IPS-18a (cell line): ENCODE measurements around the gene ZBTB20.

ENCODE experiments used
- H3K27ac ChIP-seq: one replicate; pipeline ENCODE4 v1.5.1; 2013; ENCODE audit warnings: low read length
- H3K27me3 ChIP-seq: one replicate; pipeline ENCODE4 v1.6.1; 2013; ENCODE audit warnings: mild to moderate bottlenecking, low read length; ENCODE audit not compliant: control insufficient read depth, insufficient read depth
- H3K36me3 ChIP-seq: one replicate; pipeline ENCODE4 v1.6.1; 2013; ENCODE audit warnings: low read depth, low read length; ENCODE audit not compliant: control insufficient read depth
- H3K4me1 ChIP-seq: one replicate; pipeline ENCODE4 v1.6.1; 2013; ENCODE audit warnings: low read depth, low read length; ENCODE audit not compliant: control insufficient read depth
- H3K4me3 ChIP-seq: one replicate; pipeline ENCODE4 v1.5.1; 2013; ENCODE audit warnings: low read length
- H3K9ac ChIP-seq: one replicate; pipeline ENCODE4 v1.6.1; 2013; ENCODE audit warnings: mild to moderate bottlenecking, low read length, moderate library complexity
- H3K9me3 ChIP-seq: one replicate; pipeline ENCODE4 v1.6.1; 2013; ENCODE audit warnings: low read depth, low read length; ENCODE audit not compliant: control insufficient read depth

The ZBTB20 gene

DNA sequence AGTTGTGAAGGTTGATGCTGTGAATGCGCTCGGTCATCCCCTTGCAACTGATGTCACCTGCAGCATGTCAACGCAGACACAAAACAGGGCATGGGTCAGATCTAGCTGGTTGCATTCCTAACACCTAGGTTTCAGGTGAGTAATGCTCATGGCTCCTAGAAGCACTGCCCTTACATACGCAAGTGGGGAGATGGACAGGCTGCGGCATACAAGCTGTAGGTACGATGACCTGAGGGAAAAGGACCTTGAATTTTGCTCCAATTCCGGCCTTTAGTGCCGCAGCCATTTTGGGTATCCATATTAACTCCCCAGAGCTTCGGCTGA is 795.3 kb downstream of the ZBTB20 start:
- no peak overlapping the region for H3K9ac ChIP-seq
- peaks cover 21% of the 10 kb centered on the region for H3K4me1 ChIP-seq
- no peaks in the 10 kb centered on the region for H3K27me3 ChIP-seq
- H3K9me3 ChIP-seq: no peaks in the 10 kb centered on the region
- no peak overlapping the region for H3K4me3 ChIP-seq
- H3K27ac ChIP-seq: no peak overlapping the region
- no peaks in the 10 kb centered on the region for H3K36me3 ChIP-seq

DNA sequence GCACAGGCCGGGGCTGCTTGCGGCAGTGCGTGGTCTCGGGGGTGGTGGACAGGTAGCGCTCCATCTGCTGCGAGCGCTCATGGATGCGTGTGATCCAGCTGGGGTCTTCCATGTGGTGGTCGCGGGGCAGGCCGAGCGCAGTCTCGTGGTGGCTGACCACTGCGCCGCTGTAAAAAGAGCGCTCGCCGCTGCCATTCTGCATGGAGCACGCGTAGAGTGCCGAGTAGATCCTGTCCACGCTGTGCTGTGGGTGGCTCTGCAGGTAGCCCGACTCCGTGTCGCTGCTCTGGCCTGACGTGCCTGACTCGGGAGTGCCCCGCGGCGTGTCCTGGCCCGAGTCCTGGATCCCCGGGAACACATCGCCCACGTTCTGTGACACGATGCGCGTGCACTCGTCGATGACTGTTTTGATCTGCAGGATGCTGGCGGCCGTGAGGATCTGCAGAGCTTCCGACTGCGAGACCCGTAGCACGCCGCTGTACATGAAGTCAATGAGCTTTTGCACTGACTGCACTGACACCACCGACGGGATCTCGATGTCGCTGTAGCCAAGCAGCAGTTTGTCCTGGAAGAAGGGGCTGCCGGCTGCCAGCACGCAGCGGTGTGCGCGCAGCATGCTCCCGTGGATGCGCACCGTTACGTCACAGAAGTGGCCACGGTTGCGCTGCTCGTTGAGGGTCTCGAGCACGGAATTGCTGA is 795.8 kb downstream of the ZBTB20 start:
- Histone ChIP-seq H3K27ac (no peak overlapping the region), H3K9me3 (no peaks in the 10 kb centered on the region), H3K4me3 (no peak overlapping the region), H3K4me1 (peaks cover 16% of the 10 kb centered on the region), H3K36me3 (no peaks in the 10 kb centered on the region), H3K9ac (no peak overlapping the region), H3K27me3 (no peaks in the 10 kb centered on the region)

DNA sequence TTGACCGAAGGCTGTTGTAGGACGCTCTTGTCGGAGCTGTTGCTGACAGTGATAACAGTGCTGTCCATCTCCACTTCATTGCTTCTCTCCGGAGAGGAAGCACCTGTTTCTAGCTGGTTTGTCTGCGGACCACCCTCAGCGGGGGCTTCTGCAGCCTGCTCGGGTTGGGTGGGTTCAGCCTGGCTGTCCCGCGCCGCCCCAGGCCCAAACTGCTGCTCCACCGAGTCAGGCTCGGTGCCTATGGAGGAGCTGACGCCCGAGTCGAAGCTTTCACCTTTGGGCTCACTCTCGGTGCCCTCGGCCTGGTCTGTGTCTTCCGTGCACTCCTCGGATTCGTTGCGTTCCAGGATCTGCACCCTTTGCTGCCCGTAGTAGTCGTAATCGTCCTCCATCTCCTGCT is 796.4 kb downstream of the ZBTB20 start:
- no peak overlapping the region for H3K4me3 ChIP-seq
- no peak overlapping the region for H3K27ac ChIP-seq
- no peak overlapping the region for H3K9ac ChIP-seq
- H3K36me3 ChIP-seq: no peaks in the 10 kb centered on the region
- H3K9me3 ChIP-seq: no peaks in the 10 kb centered on the region
- H3K27me3 ChIP-seq: no peaks in the 10 kb centered on the region
- H3K4me1 ChIP-seq: peaks cover 10% of the 10 kb centered on the region

DNA sequence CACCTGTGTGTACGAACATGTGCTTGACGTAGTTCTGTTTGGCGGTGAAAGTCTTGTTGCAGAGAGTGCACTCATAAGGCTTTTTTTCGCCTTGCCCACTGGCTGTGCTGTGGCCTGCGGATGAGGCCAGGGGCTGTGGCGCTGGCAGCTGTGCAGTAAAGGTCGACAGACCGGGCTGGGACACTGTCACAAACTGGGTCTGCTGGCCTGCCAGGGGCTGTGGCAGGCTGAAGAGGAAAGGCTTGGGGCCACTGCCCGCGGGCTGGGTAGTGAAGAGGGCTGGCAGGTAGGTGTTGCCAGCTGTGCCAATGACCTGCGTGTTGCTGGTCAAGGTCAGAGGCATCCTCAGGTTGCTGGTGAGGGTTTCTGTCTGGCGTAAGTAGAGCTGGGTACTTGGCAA is 796.8 kb downstream of the ZBTB20 start:
- Histone ChIP-seq H3K4me3 (no peak overlapping the region), H3K36me3 (no peaks in the 10 kb centered on the region), H3K9ac (no peak overlapping the region), H3K9me3 (no peaks in the 10 kb centered on the region), H3K4me1 (peaks cover 6% of the 10 kb centered on the region), H3K27ac (no peak overlapping the region), H3K27me3 (no peaks in the 10 kb centered on the region)

DNA sequence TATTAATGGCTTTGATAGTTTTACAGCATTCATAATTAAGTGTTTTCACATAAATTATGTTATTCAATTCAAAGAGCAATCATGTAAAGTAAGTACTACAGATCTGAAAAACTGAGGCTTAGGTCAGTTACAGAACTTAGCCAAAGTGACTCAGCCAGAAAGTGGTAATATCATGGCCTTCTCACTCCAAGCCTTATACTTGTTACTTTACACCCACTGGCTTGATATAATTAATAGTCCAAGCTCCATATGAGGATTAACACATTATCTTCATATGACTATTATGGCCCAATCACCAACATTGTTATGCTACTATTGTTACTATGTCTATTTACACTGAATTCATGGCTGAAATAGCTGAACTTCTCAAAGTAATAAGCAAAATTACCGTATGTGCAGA is 802.6 kb downstream of the ZBTB20 start:
- H3K27me3 ChIP-seq: no peaks in the 10 kb centered on the region
- no peaks in the 10 kb centered on the region for H3K36me3 ChIP-seq
- H3K4me1 ChIP-seq: no peaks in the 10 kb centered on the region
- no peaks in the 10 kb centered on the region for H3K9me3 ChIP-seq
- H3K4me3 ChIP-seq: no peak overlapping the region
- H3K9ac ChIP-seq: no peak overlapping the region
- no peak overlapping the region for H3K27ac ChIP-seq

DNA sequence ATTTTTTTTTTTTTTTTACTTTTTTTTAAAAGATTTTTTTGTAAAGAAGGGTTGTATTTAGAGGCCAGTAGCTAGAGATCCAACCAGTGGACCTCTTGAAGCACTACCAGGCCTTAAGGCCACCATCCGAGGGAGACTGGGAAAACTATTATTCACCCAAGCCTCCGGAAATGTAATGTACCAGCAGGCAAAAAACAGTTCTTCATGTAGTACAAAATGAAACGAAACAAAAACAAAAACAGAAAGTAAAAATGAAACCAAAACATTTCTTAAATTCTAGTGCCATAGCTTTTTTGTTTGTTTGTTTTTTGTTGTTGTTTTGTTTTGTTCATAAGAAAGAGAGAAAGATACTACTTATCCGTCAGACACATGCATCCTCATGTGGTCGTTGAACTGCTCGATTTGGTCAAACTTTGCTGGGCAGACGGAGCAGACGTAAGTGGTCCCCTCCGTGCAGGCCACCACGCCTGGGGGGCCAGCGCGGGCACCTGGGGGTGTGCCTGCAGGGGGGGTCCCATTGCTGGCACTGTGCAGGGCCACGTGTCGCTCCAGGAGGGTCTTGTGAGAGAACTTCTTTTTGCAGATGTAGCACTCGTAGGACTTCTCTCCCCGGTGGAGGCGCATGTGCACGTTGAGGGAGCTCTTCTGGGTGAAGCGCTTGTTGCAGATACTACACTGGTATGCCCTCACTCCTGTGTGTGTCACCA is 808.3 kb downstream of the ZBTB20 start:
- Histone ChIP-seq H3K4me1 (peaks cover 28% of the 10 kb centered on the region), H3K27me3 (no peaks in the 10 kb centered on the region), H3K9ac (no peak overlapping the region), H3K4me3 (no peak overlapping the region), H3K9me3 (no peaks in the 10 kb centered on the region), H3K36me3 (no peaks in the 10 kb centered on the region), H3K27ac (no peak overlapping the region)

DNA sequence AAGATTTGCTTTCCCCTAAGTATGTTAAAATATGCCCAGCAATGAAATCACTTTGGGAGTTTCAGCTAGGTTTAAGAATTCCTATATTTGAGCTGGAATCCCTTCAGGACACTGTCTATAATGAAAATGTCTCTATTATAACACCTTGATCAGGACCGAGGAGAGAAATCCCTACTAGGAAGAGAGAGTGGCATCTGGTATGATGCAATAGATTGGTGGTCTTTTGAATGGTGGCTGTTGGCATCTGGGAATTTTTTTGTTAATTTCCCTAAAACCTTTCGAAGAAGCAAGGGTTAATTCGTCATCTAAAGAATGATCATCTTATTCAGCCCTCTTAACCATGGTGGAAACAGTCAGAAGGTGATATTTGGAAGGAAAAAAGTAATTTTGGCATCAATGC is 810.2 kb downstream of the ZBTB20 start:
- Histone ChIP-seq H3K27ac (no peak overlapping the region), H3K4me3 (no peak overlapping the region), H3K9me3 (no peaks in the 10 kb centered on the region), H3K4me1 (peaks cover 43% of the 10 kb centered on the region), H3K27me3 (no peaks in the 10 kb centered on the region), H3K9ac (no peak overlapping the region), H3K36me3 (no peaks in the 10 kb centered on the region)

DNA sequence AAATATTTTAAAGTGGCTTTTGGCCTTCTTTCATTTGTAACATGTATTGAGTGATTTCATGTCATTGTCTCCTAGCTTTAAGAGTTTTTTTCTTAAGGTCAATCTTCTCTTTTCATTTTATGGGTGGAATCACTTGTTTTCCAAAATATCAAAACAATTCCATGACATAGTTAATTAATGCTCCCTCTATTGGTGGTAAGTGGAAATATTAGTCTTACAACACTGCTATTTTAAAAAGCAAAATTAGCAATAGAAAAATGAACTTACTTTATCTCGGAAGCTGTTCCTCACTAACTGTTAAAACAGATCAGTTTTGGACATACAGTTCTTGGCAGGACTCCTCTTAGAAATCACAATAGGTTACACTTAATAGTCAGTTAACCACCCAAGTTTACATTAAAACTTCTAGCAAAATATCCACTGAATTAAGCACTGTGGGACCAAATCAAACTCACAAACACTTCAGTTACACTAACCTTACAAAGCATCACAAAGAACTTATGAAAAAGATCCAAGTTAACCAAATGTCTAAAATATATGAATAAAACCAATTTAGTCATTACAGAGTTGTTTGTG is 810.9 kb downstream of the ZBTB20 start:
- H3K4me3 ChIP-seq: no peak overlapping the region
- H3K9me3 ChIP-seq: no peaks in the 10 kb centered on the region
- no peak overlapping the region for H3K9ac ChIP-seq
- no peak overlapping the region for H3K27ac ChIP-seq
- H3K27me3 ChIP-seq: no peaks in the 10 kb centered on the region
- H3K4me1 ChIP-seq: peaks cover 43% of the 10 kb centered on the region
- no peaks in the 10 kb centered on the region for H3K36me3 ChIP-seq

DNA sequence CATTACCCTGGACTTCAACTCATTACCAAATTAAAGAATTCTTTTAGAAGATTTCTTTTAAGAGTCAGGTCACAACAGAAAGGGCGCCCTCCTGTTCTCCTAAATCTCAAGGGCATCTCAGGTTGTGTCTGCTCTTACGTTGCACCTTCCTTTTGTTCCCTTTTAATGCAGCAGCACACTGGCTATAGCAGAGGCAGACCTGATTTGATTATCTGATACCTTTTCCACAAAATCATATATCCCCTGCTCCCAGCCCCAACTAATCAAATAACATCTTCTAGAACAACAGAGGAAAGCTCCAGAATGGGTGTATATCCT is 813.2 kb downstream of the ZBTB20 start:
- H3K27me3 ChIP-seq: no peaks in the 10 kb centered on the region
- no peak overlapping the region for H3K4me3 ChIP-seq
- H3K9ac ChIP-seq: no peak overlapping the region
- H3K9me3 ChIP-seq: no peaks in the 10 kb centered on the region
- H3K4me1 ChIP-seq: peaks cover 43% of the 10 kb centered on the region
- H3K36me3 ChIP-seq: no peaks in the 10 kb centered on the region
- H3K27ac ChIP-seq: no peak overlapping the region

DNA sequence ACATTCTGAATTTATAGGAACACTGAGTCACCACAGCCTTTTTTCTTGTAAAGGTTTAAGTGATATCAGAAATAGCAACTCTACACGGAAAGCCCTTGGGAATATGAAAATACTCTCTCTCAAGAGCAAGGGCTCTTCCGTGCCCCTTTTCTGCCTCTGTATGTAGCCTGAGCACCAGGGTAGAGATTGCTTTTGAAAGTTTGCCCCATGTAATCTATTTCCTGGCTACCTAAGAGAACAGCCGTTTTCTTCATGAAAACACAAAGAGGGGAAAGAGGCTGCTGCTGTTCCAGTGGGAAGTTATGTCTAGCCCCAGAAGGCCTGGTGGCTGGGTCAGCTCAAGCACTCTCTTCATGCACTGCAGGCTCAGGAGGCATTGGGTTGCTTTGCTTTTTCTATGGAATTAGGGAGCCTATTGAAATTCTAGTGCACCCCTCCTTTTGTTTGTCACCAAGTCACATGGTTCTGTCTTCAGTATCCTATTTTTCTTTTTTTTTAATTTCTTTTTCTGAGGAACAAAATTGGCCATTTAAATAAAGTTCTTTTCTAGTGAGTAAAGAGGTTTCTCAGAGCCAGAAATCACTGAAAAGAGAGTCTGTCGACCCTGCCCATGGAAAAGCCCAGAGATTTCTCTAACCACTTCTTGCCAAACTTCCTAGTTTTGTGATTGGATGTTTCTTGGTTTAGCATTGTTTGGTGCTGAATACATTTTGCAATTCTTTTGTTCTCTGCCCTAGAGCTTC is 813.7 kb downstream of the ZBTB20 start:
- Histone ChIP-seq H3K27ac (no peak overlapping the region), H3K9ac (no peak overlapping the region)

DNA sequence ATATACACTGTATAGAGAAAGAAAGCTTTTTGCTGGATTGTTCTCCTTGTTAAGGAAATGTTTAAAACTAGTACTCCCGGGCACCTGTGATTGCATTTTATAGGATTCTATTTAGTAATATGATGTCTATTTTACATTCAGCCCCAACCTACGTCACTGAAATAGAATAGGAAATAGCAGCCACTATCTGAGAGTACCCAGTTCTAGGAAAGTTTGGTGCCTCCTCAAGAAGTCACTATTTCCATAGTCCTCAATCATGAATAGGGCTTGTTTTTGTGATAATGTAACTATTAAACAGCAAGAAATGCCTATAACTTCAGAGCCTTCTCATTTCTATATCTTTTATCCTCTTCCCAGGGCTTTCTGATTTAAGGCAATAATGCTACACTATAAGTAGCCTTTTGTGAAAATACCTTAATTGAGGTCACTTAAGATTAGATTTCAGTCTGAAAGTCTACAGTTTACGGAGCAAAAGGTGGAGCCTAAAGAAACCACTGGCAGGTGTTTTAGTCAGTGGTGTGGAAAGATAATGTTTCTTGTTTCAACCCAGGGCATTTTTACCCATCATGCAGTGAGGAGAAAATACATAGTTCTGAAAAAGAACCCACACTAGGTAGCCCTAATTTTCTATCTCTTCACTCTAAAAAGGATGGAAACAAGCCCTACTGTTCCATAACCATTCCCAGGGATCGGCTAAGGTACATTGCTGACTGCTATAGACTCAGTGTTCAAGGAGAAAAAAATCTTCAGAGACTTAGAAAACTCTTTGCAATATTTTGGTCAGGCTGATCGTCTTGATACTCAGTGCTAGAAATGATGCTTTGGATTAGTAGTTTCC is 814.5 kb downstream of the ZBTB20 start:
- Histone ChIP-seq H3K27me3 (no peaks in the 10 kb centered on the region), H3K4me3 (no peak overlapping the region), H3K36me3 (no peaks in the 10 kb centered on the region), H3K9ac (no peak overlapping the region), H3K27ac (no peak overlapping the region), H3K4me1 (peaks cover 39% of the 10 kb centered on the region), H3K9me3 (no peaks in the 10 kb centered on the region)

More for the DNA sequence above, 813.7 kb downstream of the ZBTB20 start:
- H3K36me3 ChIP-seq: no peaks in the 10 kb centered on the region
- H3K4me3 ChIP-seq: no peak overlapping the region
- H3K4me1 ChIP-seq: peaks cover 43% of the 10 kb centered on the region
- no peaks in the 10 kb centered on the region for H3K27me3 ChIP-seq
- no peaks in the 10 kb centered on the region for H3K9me3 ChIP-seq
